ENCODE measurements around the gene NDUFAF2. TPM values are rescaled to one million over a fixed set of nuclear protein-coding genes. Genes with fewer than 3 reads are reported as not detected.

Gene NDUFAF2
- total and polyA plus RNA-seq, 2 of the 8 experiments (the other 6 are each of a cell fraction or from before 2014, with no cell fraction given), result 10.7 to 46.5 TPM

DNA sequence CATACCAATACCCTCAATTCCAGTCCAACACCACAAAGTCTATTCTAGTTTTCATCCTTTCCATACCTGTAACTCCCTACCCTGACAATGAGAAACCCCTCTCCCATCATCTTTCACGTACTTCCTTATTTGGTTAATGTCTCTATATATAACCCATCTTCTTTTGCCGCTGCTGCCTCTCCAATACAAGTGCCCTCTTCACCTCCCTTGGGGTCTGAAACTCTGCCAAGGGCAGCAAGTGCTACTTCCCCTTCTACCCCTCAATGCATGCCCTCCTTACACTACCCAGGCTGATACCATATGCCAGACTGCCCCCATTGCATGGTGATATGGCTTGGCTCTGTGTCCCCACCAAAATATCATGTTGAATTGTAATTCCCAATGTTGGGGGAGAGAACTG lies 241.6 kb downstream of the NDUFAF2 start:
- Histone ChIP-seq H3K27me3 (replicated peaks in 1 of 4; ENCODE audit: control insufficient read depth in 3 of 4, extremely low read depth in 1 of 4, insufficient read depth in 3 of 4, low read length in 3 of 4) (no peaks in the 10 kb centered on the region), H3K4me3 (ENCODE audit: extremely low read depth in 1 of 4, insufficient read depth in 2 of 4, low read depth in 3 of 4, low read length in 4 of 4) (no peak overlapping the region), H4K5ac (ENCODE audit: insufficient read length, low read depth, low read length) (no peak overlapping the region), H3K4me1 (replicated peaks in 1 of 4; ENCODE audit: control insufficient read depth in 3 of 4, insufficient read depth in 4 of 4, low read length in 3 of 4) (peaks cover 0 to 5% (median 4%) of the 10 kb centered on the region in 4 experiments; a peak in 3 of 7 replicates), H4K8ac (ENCODE audit: extremely low read depth, insufficient read depth, low read length) (no peak overlapping the region), H4K91ac (replicated peaks; ENCODE audit: insufficient read length, low read length) (no peak overlapping the region), H2BK5ac (ENCODE audit: low read depth, low read length) (no peak overlapping the region), H2AFZ (ENCODE audit: low read length) (no peak overlapping the region), H3K9me3 (ENCODE audit: insufficient read depth in 2 of 2, low read depth in 1 of 2, low read length in 1 of 2) (no peaks in the 10 kb centered on the region), H3K79me1 (ENCODE audit: low read depth, low read length) (no peaks in the 10 kb centered on the region), H3K4ac (replicated peaks; ENCODE audit: insufficient read length, low read depth, low read length) (no peak overlapping the region), H3K56ac (replicated peaks; ENCODE audit: insufficient read length, low read depth, low read length) (no peak overlapping the region), H2BK120ac (replicated peaks; ENCODE audit: low read depth, low read length) (no peak overlapping the region), H3K79me2 (ENCODE audit: control insufficient read depth in 1 of 2, insufficient read depth in 2 of 2, low read length in 2 of 2) (no peaks in the 10 kb centered on the region), H3K36me3 (ENCODE audit: control insufficient read depth in 2 of 4, insufficient read depth in 4 of 4, low read length in 3 of 4) (no peaks in the 10 kb centered on the region), H2AK5ac (ENCODE audit: low read depth, low read length) (no peak overlapping the region), H3K9ac (replicated peaks in 1 of 4; ENCODE audit: extremely low read depth in 1 of 4, low read depth in 3 of 4, low read length in 3 of 4) (no peak overlapping the region), H3K23me2 (ENCODE audit: low read depth, low read length) (no peaks in the 10 kb centered on the region), H3K4me2 (ENCODE audit: insufficient read depth in 1 of 2, low read depth in 2 of 2, low read length in 2 of 2) (no peak overlapping the region), H3K18ac (ENCODE audit: extremely low read depth, low read length) (no peak overlapping the region), H2BK20ac (ENCODE audit: low read length) (no peak overlapping the region), H3K14ac (ENCODE audit: insufficient read length) (no peak overlapping the region), H2BK12ac (ENCODE audit: low read depth, low read length) (no peak overlapping the region), H3K27ac (ENCODE audit: low read depth, low read length) (no peak overlapping the region), H3K23ac (ENCODE audit: insufficient read length) (no peak overlapping the region), H4K20me1 (replicated peaks in 1 of 2; ENCODE audit: control insufficient read depth in 1 of 2, insufficient read depth in 2 of 2, low read length in 2 of 2) (no peaks in the 10 kb centered on the region), H2BK15ac (ENCODE audit: low read length) (0 out of 2 replicates have a peak overlapping the region, but pooled peaks have one; percentile 65)
- DNase-seq (ENCODE audit: low read depth in 1 of 2, low spot score in 2 of 2), result no peak
- WGBS, 2 experiments (ENCODE audit: extremely low coverage in 1 of 2, insufficient coverage in 1 of 2, insufficient read length in 1 of 2, insufficient replicate concordance in 2 of 2, low coverage in 1 of 2, low lambda C conversion rate in 2 of 2, missing lambda C conversion rate in 1 of 2), result 91 to 100% methylated on average over 1 to 2 of the region's 2 CpGs
- no peak for FAIRE-seq
- POLR2A ChIA-PET (ENCODE audit: partially characterized antibody), result no interaction called here
- CTCF ChIA-PET (ENCODE audit: partially characterized antibody), result no interaction called here
- TF ChIP-seq HDAC6 (IDR thresholded peaks at IDR 0.05; ENCODE audit: low read depth, low read length) (no peak), SRF (IDR thresholded peaks at IDR 0.05; ENCODE audit: low read depth, low read length) (no peak), POLR2AphosphoS5 (IDR thresholded peaks at IDR 0.05; ENCODE audit: low read depth, low read length) (no peak), BCL11A (IDR thresholded peaks at IDR 0.05; ENCODE audit: low read depth in 2 of 2, low read length in 2 of 2) (no peak), KDM1A (IDR thresholded peaks at IDR 0.05; ENCODE audit: borderline replicate concordance, low read length) (no peak), EGR1 (IDR thresholded peaks at IDR 0.05; ENCODE audit: borderline replicate concordance, low read depth, low read length) (no peak), PHF8 (conservative IDR thresholded peaks at IDR 0.05; ENCODE audit: low read depth, low read length) (no peak), TCF12 (IDR thresholded peaks at IDR 0.05; ENCODE audit: low read depth, low read length) (no peak), NANOG (IDR thresholded peaks at IDR 0.05; ENCODE audit: insufficient read depth, low read depth, low read length, poor library complexity, severe bottlenecking) (no peak), SIX5 (IDR thresholded peaks at IDR 0.05; ENCODE audit: low read depth, low read length) (no peak), NRF1 (IDR thresholded peaks at IDR 0.05; ENCODE audit: low read depth, low read length) (no peak)
- TF ChIP-seq, protein P1, sequence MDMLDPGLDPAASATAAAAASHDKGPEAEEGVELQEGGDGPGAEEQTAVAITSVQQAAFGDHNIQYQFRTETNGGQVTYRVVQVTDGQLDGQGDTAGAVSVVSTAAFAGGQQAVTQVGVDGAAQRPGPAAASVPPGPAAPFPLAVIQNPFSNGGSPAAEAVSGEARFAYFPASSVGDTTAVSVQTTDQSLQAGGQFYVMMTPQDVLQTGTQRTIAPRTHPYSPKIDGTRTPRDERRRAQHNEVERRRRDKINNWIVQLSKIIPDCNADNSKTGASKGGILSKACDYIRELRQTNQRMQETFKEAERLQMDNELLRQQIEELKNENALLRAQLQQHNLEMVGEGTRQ (IDR thresholded peaks at IDR 0.05; ENCODE audit: low read length), result no peak
- TF ChIP-seq, protein P2, sequence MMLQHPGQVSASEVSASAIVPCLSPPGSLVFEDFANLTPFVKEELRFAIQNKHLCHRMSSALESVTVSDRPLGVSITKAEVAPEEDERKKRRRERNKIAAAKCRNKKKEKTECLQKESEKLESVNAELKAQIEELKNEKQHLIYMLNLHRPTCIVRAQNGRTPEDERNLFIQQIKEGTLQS (IDR thresholded peaks at IDR 0.05; ENCODE audit: insufficient read depth, low read depth, low read length), result no peak
